Endothelial cell of umbilical vein (primary cell): ENCODE data around the gene STK38L. TPM values are rescaled to one million over a fixed set of nuclear protein-coding genes. Genes with fewer than 3 reads are reported as not detected.

Experiments used
- BruUV-seq: library from RNA; stranded (reverse); fragments of 400-500 nt; replicated peaks from 2 replicates; lab custom pipeline; 2021; lab: Mats Ljungman, UMichigan
- CTCF ChIA-PET: fragments of 300-600, 350-600 bp; sonication (Branson Sonifier 250); formaldehyde crosslinking; loops from one replicate; lab custom pipeline; 2021; ENCODE audit warnings: antibody characterized with exemption, inconsistent platforms; lab: Charles Lee
- POLR2A ChIA-PET: fragments of 300-600, 350-600 bp; sonication (Branson Sonifier 250); formaldehyde crosslinking; loops from one replicate; lab custom pipeline; 2021; ENCODE audit warnings: antibody characterized with exemption, inconsistent platforms; lab: Charles Lee
- DNase-seq: peaks from one replicate; pipeline ENCODE4 v3.0.0-alpha.2; 2011; ENCODE audit warnings: low read depth, low spot score
- FAIRE-seq: peaks from 2 replicates; lab custom pipeline; 2011; peaks lifted over from hg19 to GRCh38; lab: Jason Lieb, UNC
- H2AFZ ChIP-seq: 2 replicates; pipeline ENCODE4 v1.6.0; 2012; ENCODE audit warnings: low read depth, low read length, control low read depth, inconsistent platforms
- H3K27ac ChIP-seq: 2 replicates; pipeline ENCODE4 v1.5.1; 2011; ENCODE audit warnings: low read depth, mild to moderate bottlenecking, control low read depth, low read length, moderate library complexity; ENCODE audit not compliant: insufficient read depth
- H3K27me3 ChIP-seq, 2 experiments: 2 replicates each; pipeline versions ENCODE4 v1.6.0 to v1.6.1; 2011; ENCODE audit warnings: low read length in 2 of 2, mixed read lengths in 1 of 2; ENCODE audit not compliant: control insufficient read depth in 2 of 2, insufficient read depth in 2 of 2
- H3K36me3 ChIP-seq, 2 experiments: 2 replicates in 1 of 2; 3 replicates in 1 of 2; pipeline ENCODE4 v1.5.1; 2011; ENCODE audit warnings: low read length in 2 of 2, mild to moderate bottlenecking in 1 of 2, moderate library complexity in 1 of 2; ENCODE audit not compliant: control insufficient read depth in 2 of 2, insufficient read depth in 2 of 2; ENCODE audit errors: extremely low read depth in 1 of 2
- H3K4me1 ChIP-seq: 3 replicates; pipeline ENCODE4 v1.5.1; 2011; ENCODE audit warnings: mild to moderate bottlenecking, low read length; ENCODE audit not compliant: control insufficient read depth, insufficient read depth; ENCODE audit errors: extremely low read depth
- H3K4me2 ChIP-seq: 2 replicates; pipeline ENCODE4 v1.6.1; 2011; ENCODE audit warnings: low read length, control low read depth, mixed read lengths; ENCODE audit not compliant: insufficient read depth
- H3K4me3 ChIP-seq, 3 experiments: fragments of 200-600 bp in 1 of 3; sonication (generic), shearing (Covaris generic) in 1 of 3; replicated peaks in 1 of 3; 2 replicates each; pipeline ENCODE4 v1.5.1; 2011 to 2016; ENCODE audit warnings: control low read depth in 3 of 3, low read length in 3 of 3, mild to moderate bottlenecking in 2 of 3, inconsistent platforms in 1 of 3, low read depth in 1 of 3, moderate library complexity in 1 of 3; ENCODE audit not compliant: insufficient read depth in 1 of 3
- H3K79me2 ChIP-seq: 2 replicates; pipeline ENCODE4 v1.6.0; 2012; ENCODE audit warnings: low read length, inconsistent platforms; ENCODE audit not compliant: control insufficient read depth, insufficient read depth
- H3K9ac ChIP-seq: replicated peaks from 2 replicates; pipeline ENCODE3; 2011; ENCODE audit warnings: low read length, control low read depth; ENCODE audit not compliant: insufficient read depth; ENCODE audit errors: extremely low read depth
- H3K9me1 ChIP-seq: replicated peaks from 3 replicates; pipeline ENCODE4 v1.6.0; 2011; ENCODE audit warnings: mild to moderate bottlenecking, low read length; ENCODE audit not compliant: control insufficient read depth, insufficient read depth; ENCODE audit errors: extremely low read depth
- H3K9me3 ChIP-seq: replicated peaks from 2 replicates; pipeline ENCODE4 v1.5.1; 2012; ENCODE audit warnings: low read length, inconsistent platforms; ENCODE audit not compliant: control insufficient read depth, insufficient read depth
- H4K20me1 ChIP-seq: replicated peaks from 2 replicates; pipeline ENCODE3; 2011; ENCODE audit warnings: mild to moderate bottlenecking, low read length; ENCODE audit not compliant: control insufficient read depth, insufficient read depth; ENCODE audit errors: extremely low read depth
- EZH2 ChIP-seq: IDR thresholded peaks from 2 replicates; pipeline ENCODE4 v1.6.1; 2012; ENCODE audit warnings: borderline replicate concordance, low read depth, mild to moderate bottlenecking, moderate library complexity, low read length, inconsistent platforms; ENCODE audit not compliant: severe bottlenecking
- FOS ChIP-seq: IDR thresholded peaks from 2 replicates; pipeline ENCODE4 v1.6.1; 2011; ENCODE audit warnings: mild to moderate bottlenecking, low read length, moderate library complexity, borderline replicate concordance; ENCODE audit not compliant: insufficient read depth
- GATA2 ChIP-seq: IDR thresholded peaks from 2 replicates; pipeline ENCODE4 v1.7.0; 2011; ENCODE audit warnings: low read depth, mild to moderate bottlenecking, moderate library complexity, mixed read lengths, low read length; ENCODE audit not compliant: insufficient read length, insufficient read depth
- JUN ChIP-seq: IDR thresholded peaks from 2 replicates; pipeline ENCODE4 v1.6.1; 2011; ENCODE audit warnings: borderline replicate concordance, low read depth; ENCODE audit not compliant: insufficient read length, insufficient read depth
- MYC ChIP-seq: IDR thresholded peaks from one replicate; pipeline ENCODE4 v1.6.1; 2011; ENCODE audit warnings: mild to moderate bottlenecking, low read depth, low read length
- POLR2A ChIP-seq: IDR thresholded peaks from 2 replicates; pipeline ENCODE4 v1.6.1; 2012; ENCODE audit warnings: low read depth, mild to moderate bottlenecking, control low read depth, low read length
- POLR2AphosphoS5 ChIP-seq: IDR thresholded peaks from 2 replicates; pipeline ENCODE4 v1.6.1; 2012; ENCODE audit warnings: low read depth, mild to moderate bottlenecking, control low read depth, low read length, moderate library complexity; ENCODE audit not compliant: insufficient read depth
- dilution Hi-C: fragments of 300-500 bp; cut with MboI; formaldehyde crosslinking; loops from one replicate; pipeline ENCODE4 v1.15.0; 2019; ENCODE audit warnings: low sequenced_read_pairs; ENCODE audit not compliant: extremely low pct_ligation_motif_present
- intact Hi-C: fragments of 100-400 bp; cut with micrococcal nuclease; formaldehyde crosslinking; loops from one replicate; pipeline ENCODE4 v1.10.0; 2022
- polyA plus RNA-seq, 4 experiments: library from polyadenylated mRNA; depleted of rRNA in 3 of 4; stranded (reverse) in 3 of 4; unstranded in 1 of 4; fragments of >200 nt; gene quantifications; 2 replicates each; pipeline versions ENCODE4 v1.2.1 to v1.2.3, GENCODE V29; 2011 to 2012; ENCODE audit warnings: missing spikeins in 1 of 4
- total RNA-seq: library from RNA; stranded (reverse); gene quantifications from 2 replicates; pipeline ENCODE4 v1.2.3, GENCODE V29; 2021
- TF ChIP-seq, protein P1 (sequence below): IDR thresholded peaks from 2 replicates; pipeline ENCODE4 v1.6.1; 2011; ENCODE audit not compliant: insufficient read depth, insufficient read length
- TF ChIP-seq, protein P2 (sequence below), 2 donors: IDR thresholded peaks; 1 replicate in 1 of 2; 2 replicates in 1 of 2; pipeline ENCODE4 v1.5.1; 2011; ENCODE audit warnings: low read length in 2 of 2, mild to moderate bottlenecking in 2 of 2, moderate library complexity in 2 of 2, control low read depth in 1 of 2, inconsistent platforms in 1 of 2, low read depth in 1 of 2; ENCODE audit not compliant: insufficient read depth in 1 of 2; ENCODE audit errors: extremely low read depth in 1 of 2

The STK38L gene
- total and polyA plus RNA-seq, 2 donors (not counting 3 experiments of a cell fraction or from before 2014, with no cell fraction given): 14.7 to 58.4 TPM

DNA sequence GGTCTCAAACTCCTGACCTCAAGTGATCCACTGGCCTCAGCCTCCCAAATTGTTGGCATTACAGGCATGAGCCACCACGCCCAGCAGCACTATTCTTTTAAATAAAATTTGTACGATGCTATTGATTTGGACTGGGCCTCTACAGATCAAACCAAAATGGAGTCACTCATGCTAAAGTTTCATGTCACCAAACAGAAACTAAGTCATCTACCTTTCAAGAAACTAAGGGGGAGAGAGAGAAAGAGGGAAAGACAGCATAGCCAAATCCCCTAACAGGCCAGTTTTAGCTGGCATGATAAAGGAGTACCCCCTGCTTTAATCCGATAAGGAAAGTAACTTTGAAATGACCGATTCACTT, 23.1 kb upstream of the STK38L start:
- POLR2A ChIA-PET: no interaction called here
- Histone ChIP-seq H3K9me1 (no peaks in the 10 kb centered on the region), H3K9me3 (no peaks in the 10 kb centered on the region), H3K4me2 (no peak overlapping the region), H3K4me1 (peaks cover 1% of the 10 kb centered on the region), H3K79me2 (no peaks in the 10 kb centered on the region), H3K36me3 (no peaks in the 10 kb centered on the region), H2AFZ (no peak overlapping the region), H3K27me3 (no peaks in the 10 kb centered on the region), H3K4me3 (no peak overlapping the region), H3K27ac (no peak overlapping the region), H4K20me1 (no peaks in the 10 kb centered on the region), H3K9ac (no peak overlapping the region)
- CTCF ChIA-PET: interaction anchor here (1.3 kb wide), 1 partner anchor 85 kb away, joined by 4 read pairs; no protein-coding TSS in a partner anchor
- intact Hi-C loops: no loop called here
- TF ChIP-seq, protein P1, sequence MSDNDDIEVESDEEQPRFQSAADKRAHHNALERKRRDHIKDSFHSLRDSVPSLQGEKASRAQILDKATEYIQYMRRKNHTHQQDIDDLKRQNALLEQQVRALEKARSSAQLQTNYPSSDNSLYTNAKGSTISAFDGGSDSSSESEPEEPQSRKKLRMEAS: no peak
- TF ChIP-seq JUN (no peak), POLR2A (no peak), MYC (no peak), EZH2 (no peak), POLR2AphosphoS5 (no peak), FOS (no peak), GATA2 (no peak)
- TF ChIP-seq, protein P2, sequence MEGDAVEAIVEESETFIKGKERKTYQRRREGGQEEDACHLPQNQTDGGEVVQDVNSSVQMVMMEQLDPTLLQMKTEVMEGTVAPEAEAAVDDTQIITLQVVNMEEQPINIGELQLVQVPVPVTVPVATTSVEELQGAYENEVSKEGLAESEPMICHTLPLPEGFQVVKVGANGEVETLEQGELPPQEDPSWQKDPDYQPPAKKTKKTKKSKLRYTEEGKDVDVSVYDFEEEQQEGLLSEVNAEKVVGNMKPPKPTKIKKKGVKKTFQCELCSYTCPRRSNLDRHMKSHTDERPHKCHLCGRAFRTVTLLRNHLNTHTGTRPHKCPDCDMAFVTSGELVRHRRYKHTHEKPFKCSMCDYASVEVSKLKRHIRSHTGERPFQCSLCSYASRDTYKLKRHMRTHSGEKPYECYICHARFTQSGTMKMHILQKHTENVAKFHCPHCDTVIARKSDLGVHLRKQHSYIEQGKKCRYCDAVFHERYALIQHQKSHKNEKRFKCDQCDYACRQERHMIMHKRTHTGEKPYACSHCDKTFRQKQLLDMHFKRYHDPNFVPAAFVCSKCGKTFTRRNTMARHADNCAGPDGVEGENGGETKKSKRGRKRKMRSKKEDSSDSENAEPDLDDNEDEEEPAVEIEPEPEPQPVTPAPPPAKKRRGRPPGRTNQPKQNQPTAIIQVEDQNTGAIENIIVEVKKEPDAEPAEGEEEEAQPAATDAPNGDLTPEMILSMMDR (IDR thresholded peaks at IDR 0.05; ENCODE audit: extremely low read depth in 1 of 2, insufficient read depth in 1 of 2, low read depth in 1 of 2, low read length in 2 of 2): no peak
- DNase-seq (no peak), FAIRE-seq (no peak)
- no TSS peak for BruUV-seq
- dilution Hi-C loops: no loop called here
